MCF 10A (cell line): ENCODE results near the gene RAB1A. TPM values are rescaled to one million over a fixed set of nuclear protein-coding genes. Genes with fewer than 3 reads are reported as not detected.

Source experiments
- BruUV-seq: library from RNA; stranded (reverse); fragments of 400-500 nt; replicated peaks from 2 replicates; lab custom pipeline; 2021; lab: Mats Ljungman, UMichigan
- CTCF ChIA-PET: fragments of 300-600 bp; sonication (Branson Sonifier 250); formaldehyde crosslinking; extraction: SDS; loops from one replicate; lab custom pipeline; 2021; ENCODE audit warnings: antibody characterized with exemption, inconsistent platforms; lab: Yijun Ruan, JAX
- POLR2A ChIA-PET: fragments of 300-600, 350-650 bp; sonication (Branson Sonifier 250); formaldehyde crosslinking; extraction: SDS; loops from one replicate; lab custom pipeline; 2020; ENCODE audit warnings: antibody characterized with exemption, inconsistent platforms; lab: Yijun Ruan, JAX
- DNase-seq: peaks from one replicate; pipeline ENCODE4 v3.0.0-alpha.2; 2018; ENCODE audit not compliant: unreplicated experiment
- H3K27ac Mint-ChIP-seq: one replicate; pipeline ENCODE4 v1.8.0; 2022; ENCODE audit warnings: mild to moderate bottlenecking, low read depth, mixed read lengths; ENCODE audit not compliant: unreplicated experiment
- H3K27me3 Mint-ChIP-seq: one replicate; pipeline ENCODE4 v1.8.0; 2022; ENCODE audit warnings: mixed read lengths; ENCODE audit not compliant: insufficient read depth, unreplicated experiment
- H3K36me3 Mint-ChIP-seq: one replicate; pipeline ENCODE4 v1.8.0; 2022; ENCODE audit warnings: mild to moderate bottlenecking, moderate library complexity, mixed read lengths; ENCODE audit not compliant: insufficient read depth, unreplicated experiment
- H3K4me1 Mint-ChIP-seq: one replicate; pipeline ENCODE4 v1.8.0; 2022; ENCODE audit warnings: mixed read lengths; ENCODE audit not compliant: insufficient read depth, unreplicated experiment
- H3K4me3 Mint-ChIP-seq: one replicate; pipeline ENCODE4 v1.8.0; 2022; ENCODE audit warnings: mild to moderate bottlenecking, moderate library complexity, mixed read lengths; ENCODE audit not compliant: unreplicated experiment
- H3K9me3 Mint-ChIP-seq: one replicate; pipeline ENCODE4 v1.8.0; 2022; ENCODE audit warnings: mixed read lengths; ENCODE audit not compliant: unreplicated experiment
- CTCF ChIP-seq: fragments of 200-600 bp; IDR thresholded peaks from one replicate; pipeline ENCODE4 v1.8.0; 2022; ENCODE audit warnings: antibody characterized with exemption, mild to moderate bottlenecking; ENCODE audit not compliant: unreplicated experiment
- intact Hi-C: fragments of 100-400 bp; cut with micrococcal nuclease; formaldehyde crosslinking; loops from 2 replicates; pipeline ENCODE4 v1.14.1; 2022
- total RNA-seq: library from RNA; stranded (reverse); gene quantifications from 2 replicates; pipeline ENCODE4 v1.2.3, GENCODE V29; 2022

The RAB1A gene
- total RNA-seq, 1 experiment from 2014 or later = 131 TPM

DNA sequence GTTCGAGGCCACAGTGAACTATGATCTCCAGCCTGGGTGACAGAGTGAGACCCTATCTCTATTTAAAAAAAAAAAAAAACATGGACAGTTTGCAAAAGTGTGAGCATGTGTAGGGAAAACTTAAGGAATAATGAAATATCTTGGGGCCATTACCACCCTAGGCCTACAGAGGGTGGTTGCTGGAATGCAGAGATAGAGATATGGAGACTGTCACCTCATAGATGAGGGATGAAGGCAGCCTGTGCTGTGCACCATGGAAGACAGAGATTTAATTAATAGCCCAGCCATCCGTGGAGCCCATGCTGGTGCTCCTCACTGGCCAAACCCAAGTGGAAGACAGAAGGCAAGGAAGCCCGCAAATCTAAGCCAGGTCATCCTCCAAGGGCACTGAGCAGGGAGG is 90.3 kb downstream of the RAB1A start:
- no TSS peak for BruUV-seq

GRCh38 chr2:65037178-65037577 is 92.7 kb downstream of the RAB1A start:
- Mint-ChIP-seq H3K27ac (no peak overlapping the region), H3K36me3 (no peaks in the 10 kb centered on the region), H3K4me3 (no peak overlapping the region), H3K9me3 (no peaks in the 10 kb centered on the region), H3K4me1 (peaks cover 8% of the 10 kb centered on the region), H3K27me3 (no peaks in the 10 kb centered on the region)
- ChIA-PET POLR2A (no interaction called here), CTCF (interaction anchor here (0.6 to 8.7 kb wide), 4 partner anchors 17 to 857 kb away, joined by 3 to 112 read pairs (median 4); no protein-coding TSS in a partner anchor)
- TF ChIP-seq CTCF = no peak
- intact Hi-C loops = no loop called here
- no TSS peak for BruUV-seq
- no peak for DNase-seq

More for the DNA sequence above, 90.3 kb downstream of the RAB1A start:
- Mint-ChIP-seq H3K9me3 (peaks cover 12% of the 10 kb centered on the region), H3K27me3 (no peaks in the 10 kb centered on the region), H3K4me3 (no peak overlapping the region), H3K36me3 (no peaks in the 10 kb centered on the region), H3K4me1 (peaks cover 6% of the 10 kb centered on the region), H3K27ac (peak overlapping the region; percentile 49)
- intact Hi-C loops = loop anchor here (1.0 to 2.0 kb wide), 2 partner anchors 51 to 122 kb away; partner anchors contain the start of gene SLC1A4
- DNase-seq = no peak
- CTCF ChIA-PET = interaction anchor here (0.6 to 8.7 kb wide), 8 partner anchors 16 to 707 kb away, joined by 3 to 112 read pairs (median 4); no protein-coding TSS in a partner anchor
- no peak for TF ChIP-seq CTCF
- POLR2A ChIA-PET = interaction anchor here (1.0 to 1.3 kb wide), 2 partner anchors 51 to 122 kb away, joined by 3 to 4 read pairs; no protein-coding TSS in a partner anchor

Other genes with a start within 250 kb of the RAB1A start
- gene SLC1A4, start 140.7 kb downstream of the RAB1A start, total RNA-seq = 29.6 and 36.0 TPM in 2 replicates
- gene CEP68, start 73.7 kb downstream of the RAB1A start, total RNA-seq = 5.4 and 7.2 TPM in 2 replicates
- 263 and 273 TPM in 2 replicates for gene ACTR2, start 97.7 kb upstream of the RAB1A start, total RNA-seq